Breast epithelium (tissue), 4 donors: ENCODE data around the gene RASA3. TPM values are rescaled to one million over a fixed set of nuclear protein-coding genes. Genes with fewer than 3 reads are reported as not detected.

Experiments used
- DNase-seq, 2 donors: peaks; one replicate each; pipeline ENCODE4 v3.0.0-alpha.2; 2019; ENCODE audit warnings: low spot score in 2 of 2
- H3K27ac ChIP-seq, 2 donors: fragments of 200-600 bp; sonication (generic) in 1 of 2; one replicate each; pipeline ENCODE4 v1.5.1; 2016 to 2019; ENCODE audit warnings: mild to moderate bottlenecking in 1 of 2
- H3K27me3 ChIP-seq, 2 donors: fragments of 200-600 bp; sonication (generic) in 1 of 2; one replicate each; pipeline versions ENCODE4 v1.5.1 to v1.6.0; 2017 to 2019; ENCODE audit warnings: control low read depth in 1 of 2, mild to moderate bottlenecking in 1 of 2
- H3K36me3 ChIP-seq: fragments of 200-600 bp; one replicate; pipeline ENCODE4 v1.5.1; 2019
- H3K4me1 ChIP-seq, 2 donors: fragments of 200-600 bp; sonication (generic); one replicate each; pipeline ENCODE4 v1.5.1; 2016 to 2019; ENCODE audit warnings: control low read depth in 1 of 2
- H3K4me3 ChIP-seq, 3 donors: fragments of 200-600 bp; sonication (generic); 1 replicate in 2 of 3; 2 replicates in 1 of 3; pipeline ENCODE4 v1.5.1; 2016 to 2019; ENCODE audit warnings: mild to moderate bottlenecking in 3 of 3, moderate library complexity in 2 of 3
- H3K9me3 ChIP-seq, 2 donors: fragments of 200-600 bp; sonication (generic) in 1 of 2; one replicate each; pipeline ENCODE4 v1.5.1; 2016 to 2019; ENCODE audit warnings: control low read depth in 1 of 2
- CTCF ChIP-seq, 3 donors: fragments of 450-650 bp; IDR thresholded peaks; one replicate each; pipeline ENCODE4 v1.5.1; 2016 to 2017; ENCODE audit warnings: antibody characterized with exemption in 3 of 3, mild to moderate bottlenecking in 3 of 3, moderate library complexity in 3 of 3
- POLR2A ChIP-seq: fragments of 450-650 bp; IDR thresholded peaks from one replicate; pipeline ENCODE4 v1.6.1; 2016; ENCODE audit warnings: antibody characterized with exemption, mild to moderate bottlenecking, moderate library complexity
- POLR2AphosphoS5 ChIP-seq, 3 donors: sonication (generic); formaldehyde crosslinking; IDR thresholded peaks; one replicate each; pipeline ENCODE4 v1.6.1; 2017; ENCODE audit warnings: antibody characterized with exemption in 3 of 3
- intact Hi-C: fragments of 100-400 bp; cut with DNase I; formaldehyde crosslinking; loops from one replicate; pipeline ENCODE4 v1.15.1; 2023; ENCODE audit warnings: low total_unique reads
- total RNA-seq, 3 donors: library from RNA; depleted of rRNA; stranded (reverse); fragments of >200 nt; gene quantifications; one replicate each; pipeline ENCODE4 v1.1.0, GENCODE V29; 2016

The RASA3 gene
- total RNA-seq, 3 donors from 2014 or later, result 14.2 to 54.9 (median 31.5) TPM

- no peaks in the 10 kb centered on the region for H3K4me1 ChIP-seq
- H3K4me3 ChIP-seq, result no peak overlapping the region
- H3K36me3 ChIP-seq, result no peaks in the 10 kb centered on the region
- no peak for TF ChIP-seq CTCF (IDR thresholded peaks at IDR 0.05)
- no peak for TF ChIP-seq POLR2A
- TF ChIP-seq POLR2AphosphoS5 (IDR thresholded peaks at IDR 0.05), result no peak
- intact Hi-C loops, result no loop called here
- no peaks in the 10 kb centered on the region for H3K27me3 ChIP-seq
- H3K9me3 ChIP-seq, result no peaks in the 10 kb centered on the region
- H3K27ac ChIP-seq, result peak overlapping the region in 1 of 2 donors; percentile 34
- DNase-seq, result no peak
Measured at GRCh38 chr13:114046431-114046975, 85.9 kb downstream of the RASA3 start.

DNA sequence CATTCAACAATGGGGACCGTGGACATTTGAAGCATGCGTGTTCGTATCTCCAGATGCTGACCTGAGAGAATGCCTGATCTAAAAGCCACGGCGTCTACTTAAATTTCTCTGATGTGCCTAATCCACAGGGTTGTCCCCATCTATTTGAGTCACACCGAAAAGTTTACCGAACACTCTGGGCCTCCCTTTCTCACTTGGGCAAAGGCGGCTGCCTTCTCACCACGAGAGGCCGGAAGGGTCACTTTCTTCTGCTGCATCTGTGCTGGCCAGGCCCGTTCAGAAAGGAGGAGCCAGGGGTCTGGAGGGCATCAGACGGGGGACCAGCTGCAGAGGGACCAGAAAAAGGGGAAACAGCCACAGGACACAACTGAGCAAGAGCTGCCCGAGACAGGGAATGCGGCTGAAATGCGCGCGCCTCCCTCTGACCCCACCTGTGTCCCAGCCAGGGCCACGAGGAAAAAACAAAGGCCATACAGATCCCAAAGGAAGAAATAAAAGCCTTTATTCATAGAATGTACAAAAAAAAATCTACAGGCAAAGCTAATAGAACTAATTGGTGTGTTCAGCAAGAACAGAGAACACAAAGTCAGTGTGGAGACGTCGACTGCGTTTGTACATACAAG is 87.2 kb downstream of the RASA3 start:
- Histone ChIP-seq H3K36me3 (no peaks in the 10 kb centered on the region), H3K27me3 (no peaks in the 10 kb centered on the region), H3K9me3 (no peaks in the 10 kb centered on the region), H3K4me1 (no peaks in the 10 kb centered on the region), H3K27ac (peak overlapping the region; percentile 50 to 86), H3K4me3 (no peak overlapping the region)
- intact Hi-C loops, result no loop called here
- no peak for DNase-seq
- TF ChIP-seq POLR2A (no peak), CTCF (IDR thresholded peaks at IDR 0.05) (no peak), POLR2AphosphoS5 (IDR thresholded peaks at IDR 0.05) (no peak)

DNA sequence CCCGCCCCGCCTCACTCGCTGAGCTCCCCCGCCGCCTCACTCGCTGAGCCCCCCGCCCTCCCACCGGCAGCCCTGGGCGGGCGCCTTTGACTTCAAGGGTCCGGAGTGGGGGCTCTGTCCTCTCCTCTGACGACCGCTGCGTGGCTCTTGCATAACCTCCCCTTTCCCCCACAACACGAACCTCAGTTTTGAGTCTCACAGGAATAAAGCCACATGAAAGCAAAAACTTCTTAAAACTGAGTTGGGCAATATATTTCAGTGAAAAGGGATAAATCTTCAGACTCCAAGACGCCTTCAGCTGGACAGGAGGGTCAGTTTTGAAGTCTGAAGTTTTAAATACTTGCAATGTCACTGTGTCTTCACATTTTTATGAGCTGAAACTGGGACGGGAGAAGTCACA is 87.9 kb downstream of the RASA3 start:
- intact Hi-C loops, result no loop called here
- peak in 1 of 2 donors; percentile 40 for DNase-seq
- no peak overlapping the region for H3K4me3 ChIP-seq
- peak overlapping the region; percentile 52 to 86 for H3K27ac ChIP-seq
- no peaks in the 10 kb centered on the region for H3K4me1 ChIP-seq
- TF ChIP-seq POLR2AphosphoS5 (IDR thresholded peaks at IDR 0.05), result peak in 1 of 3 donors; percentile 69
- TF ChIP-seq POLR2A, result no peak
- H3K9me3 ChIP-seq, result no peaks in the 10 kb centered on the region
- no peaks in the 10 kb centered on the region for H3K27me3 ChIP-seq
- no peaks in the 10 kb centered on the region for H3K36me3 ChIP-seq

DNA sequence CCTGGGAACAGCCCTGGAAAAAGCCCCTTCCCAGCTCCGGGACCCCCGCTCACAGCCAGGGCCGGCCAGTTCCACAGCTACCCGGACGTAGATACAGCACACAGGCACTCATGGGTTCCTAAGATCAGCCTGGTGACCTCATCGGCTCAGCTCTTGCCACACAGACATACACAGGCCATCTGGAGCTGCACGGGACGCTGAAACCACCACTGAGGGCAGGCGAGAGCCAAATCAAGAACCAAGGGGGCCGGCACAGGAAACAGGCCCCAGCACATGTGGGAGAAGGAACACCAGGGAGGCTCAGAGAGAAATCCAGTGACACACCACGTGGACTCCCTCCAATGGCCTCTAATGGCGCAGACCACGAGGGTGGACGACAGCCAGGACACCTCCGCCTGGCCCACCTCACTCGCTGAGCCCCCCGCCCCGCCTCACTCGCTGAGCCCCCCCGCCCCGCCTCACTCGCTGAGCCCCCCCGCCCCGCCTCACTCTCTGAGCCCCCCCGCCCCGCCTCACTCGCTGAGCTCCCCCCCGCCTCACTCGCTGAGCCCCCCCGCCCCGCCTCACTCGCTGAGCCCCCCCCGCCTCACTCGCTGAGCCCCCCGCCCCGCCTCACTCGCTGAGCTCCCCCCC is 88.9 kb downstream of the RASA3 start:
- intact Hi-C loops, result no loop called here
- Histone ChIP-seq H3K27ac (peak overlapping the region; percentile 58 to 75), H3K9me3 (no peaks in the 10 kb centered on the region), H3K4me3 (no peak overlapping the region), H3K36me3 (no peaks in the 10 kb centered on the region), H3K4me1 (no peaks in the 10 kb centered on the region), H3K27me3 (no peaks in the 10 kb centered on the region)
- DNase-seq, result peak in 1 of 2 donors; percentile 74
- TF ChIP-seq CTCF (IDR thresholded peaks at IDR 0.05) (no peak), POLR2AphosphoS5 (IDR thresholded peaks at IDR 0.05) (peak in 2 of 3 donors; percentile 65 to 87)

- Histone ChIP-seq H3K36me3 (no peaks in the 10 kb centered on the region), H3K27ac (peak overlapping the region; percentile 58 to 75), H3K4me3 (no peak overlapping the region), H3K4me1 (no peaks in the 10 kb centered on the region), H3K27me3 (no peaks in the 10 kb centered on the region), H3K9me3 (no peaks in the 10 kb centered on the region)
- intact Hi-C loops, result no loop called here
- TF ChIP-seq POLR2A (no peak), CTCF (IDR thresholded peaks at IDR 0.05) (no peak), POLR2AphosphoS5 (IDR thresholded peaks at IDR 0.05) (no peak)
- no peak for DNase-seq
Measured at GRCh38 chr13:114042066-114042815, 90.2 kb downstream of the RASA3 start.
